ENCODE data around the gene TERB1.

The TERB1 gene

GRCh38 chr16:66717112-66717675 is 84.2 kb downstream of the TERB1 start:
- no peak overlapping the region for H3K4me3 ChIP-seq (ENCODE audit: low read depth, low read length)
- TF ChIP-seq MYC (IDR thresholded peaks at IDR 0.05; ENCODE audit: low read depth, low read length), result no peak
- TF ChIP-seq CTCF (IDR thresholded peaks at IDR 0.05; ENCODE audit: low read depth, low read length), result peak; percentile 82
- peak; percentile 73 for DNase-seq (ENCODE audit: low read depth)

- no peak for TF ChIP-seq POLR2A (IDR thresholded peaks at IDR 0.05; ENCODE audit: extremely low read depth, insufficient read length)
- TF ChIP-seq MYC (IDR thresholded peaks at IDR 0.05; ENCODE audit: low read depth, low read length), result no peak
- TF ChIP-seq MAX (IDR thresholded peaks at IDR 0.05; ENCODE audit: low read depth, low read length), result no peak
- no peak for TF ChIP-seq CTCF (IDR thresholded peaks at IDR 0.05; ENCODE audit: low read depth, low read length)
- no peak overlapping the region for H3K4me3 ChIP-seq (ENCODE audit: low read depth, low read length)
- no peak for DNase-seq (ENCODE audit: low read depth)
Observed at GRCh38 chr16:66714654-66715307, 86.6 kb downstream of the TERB1 start.

GRCh38 chr16:66714062-66714461 is 87.3 kb downstream of the TERB1 start:
- H3K4me3 ChIP-seq (ENCODE audit: low read depth, low read length), result no peak overlapping the region
- DNase-seq (ENCODE audit: low read depth), result no peak
- no peak for TF ChIP-seq POLR2A (IDR thresholded peaks at IDR 0.05; ENCODE audit: extremely low read depth, insufficient read length)
- no peak for TF ChIP-seq MYC (IDR thresholded peaks at IDR 0.05; ENCODE audit: low read depth, low read length)
- no peak for TF ChIP-seq MAX (IDR thresholded peaks at IDR 0.05; ENCODE audit: low read depth, low read length)
- no peak for TF ChIP-seq CTCF (IDR thresholded peaks at IDR 0.05; ENCODE audit: low read depth, low read length)

GRCh38 chr16:66713076-66713475 is 88.3 kb downstream of the TERB1 start:
- no peak for TF ChIP-seq CTCF (IDR thresholded peaks at IDR 0.05; ENCODE audit: low read depth, low read length)
- no peak for TF ChIP-seq POLR2A (IDR thresholded peaks at IDR 0.05; ENCODE audit: extremely low read depth, insufficient read length)
- no peak for TF ChIP-seq MAX (IDR thresholded peaks at IDR 0.05; ENCODE audit: low read depth, low read length)
- no peak for TF ChIP-seq MYC (IDR thresholded peaks at IDR 0.05; ENCODE audit: low read depth, low read length)
- H3K4me3 ChIP-seq (ENCODE audit: low read depth, low read length), result no peak overlapping the region
- no peak for DNase-seq (ENCODE audit: low read depth)

GRCh38 chr16:66712512-66712911 is 88.9 kb downstream of the TERB1 start:
- no peak for TF ChIP-seq CTCF (IDR thresholded peaks at IDR 0.05; ENCODE audit: low read depth, low read length)
- TF ChIP-seq MAX (IDR thresholded peaks at IDR 0.05; ENCODE audit: low read depth, low read length), result no peak
- no peak for TF ChIP-seq POLR2A (IDR thresholded peaks at IDR 0.05; ENCODE audit: extremely low read depth, insufficient read length)
- no peak for TF ChIP-seq MYC (IDR thresholded peaks at IDR 0.05; ENCODE audit: low read depth, low read length)

More at GRCh38 chr16:66712512-66712911, 88.9 kb downstream of the TERB1 start:
- H3K4me3 ChIP-seq (ENCODE audit: low read depth, low read length), result no peak overlapping the region
- DNase-seq (ENCODE audit: low read depth), result no peak
